Upper lobe of right lung (tissue), 1 donor: ENCODE results near the gene AOC2. TPM values are rescaled to one million over a fixed set of nuclear protein-coding genes. Genes with fewer than 3 reads are reported as not detected.

ENCODE experiments used
- ATAC-seq: fragments of 200-7000 bp; cut with Tn5 transposase; one replicate; pipeline ENCODE4 v1.9.1; 2020; ENCODE audit warnings: mild to moderate bottlenecking, moderate library complexity
- DNase-seq: peaks from one replicate; pipeline ENCODE4 v3.0.0-alpha.2; 2020
- H3K27ac ChIP-seq: fragments of 200-600 bp; one replicate; pipeline ENCODE4 v1.8.0; 2022
- H3K27me3 ChIP-seq: fragments of 200-600 bp; one replicate; pipeline ENCODE4 v1.8.0; 2022; ENCODE audit warnings: mild to moderate bottlenecking
- H3K36me3 ChIP-seq: fragments of 200-600 bp; one replicate; pipeline ENCODE4 v1.8.0; 2022
- H3K4me1 ChIP-seq: fragments of 200-600 bp; one replicate; pipeline ENCODE4 v1.8.0; 2022
- H3K4me3 ChIP-seq: fragments of 200-600 bp; one replicate; pipeline ENCODE4 v1.8.0; 2022; ENCODE audit warnings: mild to moderate bottlenecking
- H3K9me3 ChIP-seq: fragments of 200-600 bp; one replicate; pipeline ENCODE4 v1.8.0; 2022
- CTCF ChIP-seq: fragments of 200-600 bp; IDR thresholded peaks from one replicate; pipeline ENCODE4 v1.8.0; 2022; ENCODE audit warnings: antibody characterized with exemption
- intact Hi-C: fragments of 100-400 bp; cut with DNase I; formaldehyde crosslinking; loops from one replicate; pipeline ENCODE4 v1.11.0; 2022
- total RNA-seq: library from RNA; stranded (reverse); fragmentation: NEBNext Ultra II Directional; extraction: Animal tissue kit (Norgen Biotek cat#: 25700); gene quantifications from one replicate; pipeline ENCODE4 v1.2.1, GENCODE V29; 2021
- donor health status: DM: no; HTN: yes; CAD: no; lungs with severe emphysema.

The AOC2 gene
- total RNA-seq, 1 donor from 2014 or later: 2.0 TPM

GRCh38 chr17:42798011-42798382 is 46.4 kb upstream of the AOC2 start:
- intact Hi-C loops: no loop called here
- H3K9me3 ChIP-seq: no peaks in the 10 kb centered on the region
- no peak for TF ChIP-seq CTCF
- peaks cover 18% of the 10 kb centered on the region for H3K4me1 ChIP-seq
- no peaks in the 10 kb centered on the region for H3K27me3 ChIP-seq
- no peaks in the 10 kb centered on the region for H3K36me3 ChIP-seq
- no peak for ATAC-seq
- peak overlapping the region; percentile 79 for H3K27ac ChIP-seq
- DNase-seq: no peak
- H3K4me3 ChIP-seq: peak overlapping the region; percentile 85

GRCh38 chr17:42798383-42799380 is 45.7 kb upstream of the AOC2 start, which contains the start of the genes CNTD1 and COA3:
Gene CNTD1 (plus strand): TSS chr17:42798861. CDS start chr17:42799068, 207 bp downstream.
Gene COA3 (minus strand): TSS chr17:42798704. CDS start chr17:42798681, 23 bp downstream.
- Histone ChIP-seq H3K36me3 (no peaks in the 10 kb centered on the region), H3K4me3 (peak within 1 kb of the TSS; percentile 85), H3K9me3 (no peaks in the 10 kb centered on the region), H3K4me1 (peaks cover 18% of the 10 kb centered on the region), H3K27me3 (no peaks in the 10 kb centered on the region), H3K27ac (peak within 1 kb of the TSS; percentile 79)
- intact Hi-C loops: no loop called here
- ATAC-seq (peak; percentile 98), DNase-seq (peak; percentile 95)
- no peak for TF ChIP-seq CTCF

GRCh38 chr17:42803074-42803883 is 41.1 kb upstream of the AOC2 start:
- intact Hi-C loops: no loop called here

GRCh38 chr17:42804918-42805367 is 39.4 kb upstream of the AOC2 start:
- no peak for TF ChIP-seq CTCF
- ATAC-seq: peak; percentile 78
- intact Hi-C loops: no loop called here
- no peaks in the 10 kb centered on the region for H3K27me3 ChIP-seq
- no peak overlapping the region for H3K4me3 ChIP-seq
- no peaks in the 10 kb centered on the region for H3K9me3 ChIP-seq
- no peak for DNase-seq
- H3K27ac ChIP-seq: peak overlapping the region; percentile 39
- H3K36me3 ChIP-seq: peaks cover 4% of the 10 kb centered on the region
- H3K4me1 ChIP-seq: no peaks in the 10 kb centered on the region

More at GRCh38 chr17:42803074-42803883, 41.1 kb upstream of the AOC2 start:
- H3K4me3 ChIP-seq: no peak overlapping the region
- no peak for DNase-seq
- no peak overlapping the region for H3K27ac ChIP-seq
- no peak for ATAC-seq
- H3K4me1 ChIP-seq: peaks cover 4% of the 10 kb centered on the region
- no peaks in the 10 kb centered on the region for H3K27me3 ChIP-seq
- no peaks in the 10 kb centered on the region for H3K9me3 ChIP-seq
- TF ChIP-seq CTCF: no peak
- H3K36me3 ChIP-seq: no peaks in the 10 kb centered on the region

GRCh38 chr17:42806249-42806648 is 38.1 kb upstream of the AOC2 start:
- Histone ChIP-seq H3K27ac (no peak overlapping the region), H3K27me3 (no peaks in the 10 kb centered on the region), H3K4me3 (no peak overlapping the region), H3K36me3 (peaks cover 17% of the 10 kb centered on the region), H3K9me3 (no peaks in the 10 kb centered on the region), H3K4me1 (no peaks in the 10 kb centered on the region)
- ATAC-seq: no peak
- no peak for TF ChIP-seq CTCF
- intact Hi-C loops: no loop called here
- no peak for DNase-seq
